HEK293T (cell line): ENCODE measurements around the gene IL15.

ENCODE experiments used
- CTCF ChIA-PET: fragments of 350-600 bp; formaldehyde crosslinking; extraction: SDS; loops from one replicate; lab custom pipeline; 2021; ENCODE audit warnings: antibody characterized with exemption, inconsistent platforms; lab: Yijun Ruan, JAX
- POLR2A ChIA-PET: fragments of 350-600 bp; formaldehyde crosslinking; extraction: SDS; loops from one replicate; lab custom pipeline; 2020; ENCODE audit warnings: antibody characterized with exemption, inconsistent platforms; lab: Yijun Ruan, JAX
- DNase-seq: peaks from one replicate; pipeline ENCODE4 v3.0.0; 2012; ENCODE audit warnings: mixed read lengths; ENCODE audit errors: extremely low spot score
- ARNT ChIP-seq: fragments of 450-650 bp; IDR thresholded peaks from 2 replicates; pipeline ENCODE4 v1.6.1; 2017; ENCODE audit warnings: mild to moderate bottlenecking
- BHLHE40 ChIP-seq: fragments of 450-650 bp; IDR thresholded peaks from 2 replicates; pipeline ENCODE4 v1.6.1; 2016; ENCODE audit warnings: mild to moderate bottlenecking, moderate library complexity, borderline replicate concordance
- CTBP1 ChIP-seq: fragments of 450-650 bp; IDR thresholded peaks from 2 replicates; pipeline ENCODE4 v1.6.1; 2016; ENCODE audit warnings: borderline replicate concordance
- ELF4 ChIP-seq: fragments of 450-650 bp; IDR thresholded peaks from 2 replicates; pipeline ENCODE4 v1.6.1; 2017; ENCODE audit warnings: antibody characterized with exemption
- FOXA1 ChIP-seq: fragments of 450-650 bp; IDR thresholded peaks from 2 replicates; pipeline ENCODE4 v1.6.1; 2016; ENCODE audit warnings: mild to moderate bottlenecking
- FOXK2 ChIP-seq: fragments of 450-650 bp; IDR thresholded peaks from 2 replicates; pipeline ENCODE4 v1.6.1; 2016; ENCODE audit warnings: mild to moderate bottlenecking
- FOXM1 ChIP-seq: fragments of 450-650 bp; IDR thresholded peaks from 2 replicates; pipeline ENCODE4 v1.6.1; 2017; ENCODE audit warnings: mild to moderate bottlenecking, borderline replicate concordance
- HDGF ChIP-seq: fragments of 450-650 bp; IDR thresholded peaks from 2 replicates; pipeline ENCODE4 v1.6.1; 2017; ENCODE audit warnings: antibody characterized with exemption, borderline replicate concordance
- L3MBTL2 ChIP-seq: fragments of 450-650 bp; conservative IDR thresholded peaks from 2 replicates; pipeline ENCODE4 v1.6.1; 2016; ENCODE audit warnings: mild to moderate bottlenecking
- LEF1 ChIP-seq: fragments of 450-650 bp; IDR thresholded peaks from 2 replicates; pipeline ENCODE4 v1.6.1; 2017; ENCODE audit warnings: mild to moderate bottlenecking, borderline replicate concordance
- NFRKB ChIP-seq: fragments of 450-650 bp; IDR thresholded peaks from 2 replicates; pipeline ENCODE4 v1.6.1; 2016; ENCODE audit warnings: mild to moderate bottlenecking, moderate library complexity
- SP1 ChIP-seq: fragments of 450-650 bp; IDR thresholded peaks from 2 replicates; pipeline ENCODE4 v1.6.1; 2017
- SUZ12 ChIP-seq: fragments of 450-650 bp; IDR thresholded peaks from 2 replicates; pipeline ENCODE4 v1.6.1; 2016; ENCODE audit warnings: mild to moderate bottlenecking
- TARDBP ChIP-seq: fragments of 450-650 bp; IDR thresholded peaks from 2 replicates; pipeline ENCODE4 v1.6.1; 2016
- ZNF384 ChIP-seq: fragments of 450-650 bp; IDR thresholded peaks from 2 replicates; pipeline ENCODE4 v1.6.1; 2016
- TF ChIP-seq, protein P1 (sequence below): fragments of 450-650 bp; IDR thresholded peaks from 2 replicates; pipeline ENCODE4 v1.6.1; 2016

IL15 gene

DNA sequence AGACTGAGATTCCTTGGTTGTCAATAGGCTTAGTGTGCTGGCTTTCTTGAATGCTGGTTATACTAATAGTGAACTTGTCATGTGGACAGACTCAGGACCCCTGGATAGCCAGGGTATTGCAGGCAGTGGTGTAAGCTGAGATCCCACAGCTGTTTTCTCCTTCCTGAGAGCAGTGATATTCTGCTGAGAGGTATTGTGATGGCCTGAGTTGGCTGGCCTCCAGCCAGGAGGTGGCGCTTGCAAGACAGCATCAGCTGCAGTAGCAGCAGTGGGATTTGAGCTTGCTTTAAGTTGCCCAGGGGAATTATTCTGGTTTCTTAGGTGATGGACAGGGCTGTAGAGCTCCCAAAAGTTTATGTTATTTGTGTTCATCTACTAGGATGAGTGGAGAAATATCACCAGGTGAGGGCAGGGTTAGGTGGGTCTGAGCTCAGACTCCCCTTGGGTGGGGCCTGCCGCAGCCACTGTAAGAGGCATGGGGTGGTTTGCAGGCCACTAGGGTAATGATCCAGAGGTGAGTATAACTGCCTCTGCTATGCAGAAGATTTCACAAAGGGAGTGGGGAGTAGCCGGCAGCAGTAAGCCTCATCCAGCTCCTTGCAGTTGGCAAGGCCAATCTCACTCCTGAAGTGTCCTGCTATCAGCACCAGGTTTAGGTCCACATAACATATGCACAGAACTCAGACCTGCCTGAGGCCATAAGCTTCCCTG, 66.2 kb downstream of the IL15 start:
- no peak for DNase-seq
- ChIA-PET CTCF (interaction anchor here (0.6 to 0.9 kb wide), 2 partner anchors 23 to 48 kb away, joined by 3 read pairs; no protein-coding TSS in a partner anchor), POLR2A (no interaction called here)
- TF ChIP-seq TARDBP = no peak
- TF ChIP-seq FOXM1 = no peak
- TF ChIP-seq, protein P1, sequence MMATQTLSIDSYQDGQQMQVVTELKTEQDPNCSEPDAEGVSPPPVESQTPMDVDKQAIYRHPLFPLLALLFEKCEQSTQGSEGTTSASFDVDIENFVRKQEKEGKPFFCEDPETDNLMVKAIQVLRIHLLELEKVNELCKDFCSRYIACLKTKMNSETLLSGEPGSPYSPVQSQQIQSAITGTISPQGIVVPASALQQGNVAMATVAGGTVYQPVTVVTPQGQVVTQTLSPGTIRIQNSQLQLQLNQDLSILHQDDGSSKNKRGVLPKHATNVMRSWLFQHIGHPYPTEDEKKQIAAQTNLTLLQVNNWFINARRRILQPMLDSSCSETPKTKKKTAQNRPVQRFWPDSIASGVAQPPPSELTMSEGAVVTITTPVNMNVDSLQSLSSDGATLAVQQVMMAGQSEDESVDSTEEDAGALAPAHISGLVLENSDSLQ = no peak
- TF ChIP-seq FOXK2 = no peak
- no peak for TF ChIP-seq HDGF
- no peak for TF ChIP-seq FOXA1
- TF ChIP-seq ZNF384 = no peak
- no peak for TF ChIP-seq BHLHE40
- TF ChIP-seq NFRKB = no peak
- TF ChIP-seq SUZ12 = no peak
- TF ChIP-seq CTBP1 = no peak
- TF ChIP-seq LEF1 = no peak
- TF ChIP-seq L3MBTL2 = no peak
- no peak for TF ChIP-seq SP1
- TF ChIP-seq ARNT = no peak
- TF ChIP-seq ELF4 = no peak

DNA sequence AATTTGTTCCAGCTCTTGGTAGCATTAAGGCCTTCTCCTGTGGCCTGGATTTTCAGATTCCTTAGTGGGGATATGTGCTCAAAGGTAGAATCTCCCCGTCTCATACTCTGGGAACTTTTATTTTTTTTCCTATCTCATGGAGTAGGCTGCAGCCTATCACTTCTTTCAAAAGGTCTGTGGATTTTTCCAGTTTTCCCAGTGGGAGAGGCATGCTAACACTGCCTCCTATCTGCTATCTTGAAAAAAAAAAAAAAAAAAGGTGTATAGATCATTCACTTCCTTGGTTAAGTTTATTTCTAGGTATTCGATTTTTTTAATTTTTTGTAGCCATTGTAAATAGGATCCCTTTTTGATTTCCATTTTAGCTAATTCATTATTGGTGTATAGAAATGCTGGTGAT, 67.1 kb downstream of the IL15 start:
- POLR2A ChIA-PET = no interaction called here
- no peak for DNase-seq
- TF ChIP-seq TARDBP (no peak), ELF4 (no peak), SP1 (no peak), FOXA1 (no peak), L3MBTL2 (no peak), ZNF384 (no peak), HDGF (no peak)
- TF ChIP-seq, protein P1 = no peak
- CTCF ChIA-PET = interaction anchor here (0.5 to 0.6 kb wide), 2 partner anchors 22 to 32 kb away, joined by 3 read pairs; no protein-coding TSS in a partner anchor

GRCh38 chr4:141705048-141705746, 68.8 kb downstream of the IL15 start:
- no peak for DNase-seq
- TF ChIP-seq NFRKB (no peak), FOXK2 (no peak), SUZ12 (no peak), SP1 (no peak), ELF4 (no peak), LEF1 (no peak), HDGF (no peak), ZNF384 (no peak), CTBP1 (no peak), FOXA1 (no peak), TARDBP (no peak), BHLHE40 (no peak), L3MBTL2 (no peak)
- ChIA-PET CTCF (no interaction called here), POLR2A (no interaction called here)

- DNase-seq = no peak
- CTCF ChIA-PET = no interaction called here
- no peak for TF ChIP-seq FOXM1
- no peak for TF ChIP-seq L3MBTL2
- TF ChIP-seq TARDBP = no peak
- no peak for TF ChIP-seq FOXA1
- TF ChIP-seq BHLHE40 = no peak
- TF ChIP-seq NFRKB = no peak
- no peak for TF ChIP-seq FOXK2
- no peak for TF ChIP-seq SUZ12
- no peak for TF ChIP-seq LEF1
- no peak for TF ChIP-seq ZNF384
- TF ChIP-seq, protein P1 = no peak
- TF ChIP-seq ARNT = no peak
- no peak for TF ChIP-seq SP1
- TF ChIP-seq ELF4 = no peak
- TF ChIP-seq HDGF = no peak
- no peak for TF ChIP-seq CTBP1
These were observed 69.5 kb downstream of the IL15 start for GRCh38 chr4:141705747-141706377.

DNA sequence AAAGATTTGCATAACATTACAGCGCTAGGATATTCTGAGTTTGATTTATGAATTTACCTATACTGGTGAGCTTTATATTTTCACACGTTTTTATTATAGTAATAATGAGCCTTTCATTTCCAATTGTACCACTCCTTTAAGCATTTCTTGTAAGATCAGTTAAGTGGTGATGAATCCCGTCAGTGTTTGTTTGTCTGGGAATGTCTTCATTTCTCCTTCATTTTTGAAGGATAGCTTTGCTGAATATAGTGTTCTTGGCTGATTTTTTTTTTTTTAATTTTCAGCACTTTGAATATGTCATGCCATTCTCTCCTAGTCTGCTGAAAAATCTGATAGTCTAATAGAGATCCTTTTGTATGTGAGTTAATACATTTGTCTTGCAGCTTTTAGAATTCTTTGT, 70.1 kb downstream of the IL15 start:
- CTCF ChIA-PET = no interaction called here
- TF ChIP-seq SUZ12 = no peak
- TF ChIP-seq NFRKB = no peak
- no peak for TF ChIP-seq ZNF384
- no peak for TF ChIP-seq SP1
- TF ChIP-seq LEF1 = no peak
- no peak for DNase-seq
- POLR2A ChIA-PET = no interaction called here

More at GRCh38 chr4:141705747-141706377, 69.5 kb downstream of the IL15 start:
- POLR2A ChIA-PET = no interaction called here
